NOMO-1 treated with dmso at 0.1 percent for 144 hours (cell line): Measurements from ENCODE around the gene APBA3.

ENCODE experiments used
- DNase-seq: peaks from one replicate; lab custom pipeline; 2025; ENCODE audit not compliant: unreplicated experiment; lab: John Stamatoyannopoulos, UW

Gene APBA3, protein sequence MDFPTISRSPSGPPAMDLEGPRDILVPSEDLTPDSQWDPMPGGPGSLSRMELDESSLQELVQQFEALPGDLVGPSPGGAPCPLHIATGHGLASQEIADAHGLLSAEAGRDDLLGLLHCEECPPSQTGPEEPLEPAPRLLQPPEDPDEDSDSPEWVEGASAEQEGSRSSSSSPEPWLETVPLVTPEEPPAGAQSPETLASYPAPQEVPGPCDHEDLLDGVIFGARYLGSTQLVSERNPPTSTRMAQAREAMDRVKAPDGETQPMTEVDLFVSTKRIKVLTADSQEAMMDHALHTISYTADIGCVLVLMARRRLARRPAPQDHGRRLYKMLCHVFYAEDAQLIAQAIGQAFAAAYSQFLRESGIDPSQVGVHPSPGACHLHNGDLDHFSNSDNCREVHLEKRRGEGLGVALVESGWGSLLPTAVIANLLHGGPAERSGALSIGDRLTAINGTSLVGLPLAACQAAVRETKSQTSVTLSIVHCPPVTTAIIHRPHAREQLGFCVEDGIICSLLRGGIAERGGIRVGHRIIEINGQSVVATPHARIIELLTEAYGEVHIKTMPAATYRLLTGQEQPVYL

DNA sequence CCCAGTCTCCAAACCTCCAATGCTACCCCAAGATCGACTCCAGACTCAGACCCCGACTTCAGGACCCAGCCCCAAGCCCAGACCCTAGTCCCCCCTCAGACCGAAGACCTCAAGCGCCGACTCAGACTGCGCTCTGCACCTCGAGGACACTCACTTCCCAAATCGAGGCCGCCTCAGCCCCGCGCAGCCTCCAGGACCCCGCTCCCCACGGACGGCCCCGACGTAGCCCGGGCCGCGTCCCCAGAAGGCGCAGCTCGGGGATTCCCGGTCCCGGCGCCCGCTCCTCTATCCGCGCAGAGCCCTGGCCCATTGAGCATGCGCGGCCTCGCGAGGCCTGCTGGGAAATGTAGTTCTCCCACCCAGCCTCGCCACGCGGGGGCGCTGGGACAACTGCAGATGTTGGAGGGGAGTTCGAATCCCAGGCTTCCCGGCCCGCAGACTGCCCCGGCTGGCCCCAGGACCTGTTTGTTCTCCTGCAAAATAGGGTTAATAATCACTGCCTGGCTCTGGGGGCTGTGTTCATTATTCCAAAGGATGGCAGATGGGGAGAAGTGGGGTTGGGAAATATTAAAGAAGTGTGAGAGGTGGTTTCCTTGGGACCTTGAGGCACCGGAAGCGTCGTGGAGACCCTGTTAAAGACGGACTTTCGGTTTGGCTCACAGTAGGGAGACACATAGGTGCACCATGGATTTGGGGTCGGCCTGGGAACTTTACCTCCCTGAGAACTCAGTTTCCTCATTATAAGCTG lies at the start of gene APBA3:
APBA3 (minus strand) TSS at position 311 of the 748 bp plus-strand sequence. CDS start 1,428 bp downstream, outside the sequence.
- DNase-seq, result peak; percentile 68

DNA sequence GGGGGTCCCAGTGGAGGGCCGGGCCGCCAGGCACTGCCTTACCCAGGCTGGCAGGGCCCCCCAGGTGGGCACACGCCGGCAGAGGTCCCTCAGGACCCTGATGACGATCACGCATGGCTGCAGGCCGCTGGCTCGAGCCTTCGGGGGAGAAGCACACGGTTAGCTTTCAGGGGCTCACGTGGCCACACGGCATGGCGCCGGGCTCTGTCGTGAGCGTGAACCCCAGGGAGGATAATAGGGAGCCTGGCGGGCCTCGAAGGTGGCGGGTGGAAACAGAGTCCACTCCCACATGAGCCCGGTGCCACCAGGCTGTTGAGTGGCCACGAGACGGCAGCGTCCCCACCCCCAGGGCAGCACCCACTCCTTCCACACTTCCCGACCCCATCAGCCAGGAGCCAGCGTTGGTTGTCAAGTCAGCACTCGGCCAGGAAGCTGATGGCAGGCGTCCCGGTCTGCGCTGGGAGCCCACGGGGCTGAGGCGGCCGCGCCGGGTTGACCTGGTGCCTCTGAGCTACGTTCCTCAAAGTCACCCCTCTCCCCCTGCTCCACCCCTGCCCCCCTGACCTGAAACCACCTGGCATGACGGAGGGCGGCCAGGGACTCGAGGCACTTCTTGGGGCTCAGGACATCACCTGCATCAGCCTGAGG lies 49.3 kb upstream of the APBA3 start:
- DNase-seq, result no peak

DNA sequence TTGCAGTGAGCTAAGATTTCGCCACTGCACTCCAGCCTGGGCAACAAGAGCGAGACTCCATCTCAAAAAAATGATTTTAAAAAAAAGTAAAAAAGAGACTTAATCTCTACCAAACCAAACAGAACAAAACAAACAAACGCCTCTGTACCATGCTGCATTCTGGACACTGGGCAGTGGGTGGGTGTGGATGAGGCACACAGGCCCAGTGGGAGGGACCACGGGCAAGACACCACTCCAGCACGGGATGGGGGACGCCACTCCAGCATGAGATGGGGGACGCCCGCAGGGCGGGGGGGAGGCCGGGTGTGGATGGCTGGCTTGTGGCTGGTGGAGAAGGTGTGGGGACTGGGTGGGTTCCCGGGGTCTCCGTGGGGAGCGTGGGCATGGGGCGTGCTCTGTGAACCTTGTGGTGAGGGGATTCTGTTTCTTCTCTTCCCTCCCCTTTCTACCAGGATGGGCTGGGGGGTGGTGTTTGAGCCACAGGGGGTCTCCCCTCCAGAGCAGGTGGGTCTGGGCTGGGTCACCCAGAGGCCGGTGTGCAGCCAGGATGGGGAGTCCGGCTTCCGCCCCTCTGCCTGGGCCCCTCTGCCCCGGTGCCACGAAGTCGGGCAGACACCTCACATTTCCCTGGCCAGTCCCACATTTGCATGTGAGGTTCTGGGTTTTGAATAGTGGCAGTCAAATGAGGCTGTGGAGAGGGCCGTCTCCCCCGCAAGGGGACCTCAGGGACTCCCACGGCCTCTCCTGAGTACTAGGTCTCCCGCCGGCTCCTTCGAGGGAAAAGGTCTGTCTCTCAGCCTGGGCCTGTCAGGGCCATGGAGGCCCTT lies 48.6 kb upstream of the APBA3 start:
- DNase-seq, result no peak

DNA sequence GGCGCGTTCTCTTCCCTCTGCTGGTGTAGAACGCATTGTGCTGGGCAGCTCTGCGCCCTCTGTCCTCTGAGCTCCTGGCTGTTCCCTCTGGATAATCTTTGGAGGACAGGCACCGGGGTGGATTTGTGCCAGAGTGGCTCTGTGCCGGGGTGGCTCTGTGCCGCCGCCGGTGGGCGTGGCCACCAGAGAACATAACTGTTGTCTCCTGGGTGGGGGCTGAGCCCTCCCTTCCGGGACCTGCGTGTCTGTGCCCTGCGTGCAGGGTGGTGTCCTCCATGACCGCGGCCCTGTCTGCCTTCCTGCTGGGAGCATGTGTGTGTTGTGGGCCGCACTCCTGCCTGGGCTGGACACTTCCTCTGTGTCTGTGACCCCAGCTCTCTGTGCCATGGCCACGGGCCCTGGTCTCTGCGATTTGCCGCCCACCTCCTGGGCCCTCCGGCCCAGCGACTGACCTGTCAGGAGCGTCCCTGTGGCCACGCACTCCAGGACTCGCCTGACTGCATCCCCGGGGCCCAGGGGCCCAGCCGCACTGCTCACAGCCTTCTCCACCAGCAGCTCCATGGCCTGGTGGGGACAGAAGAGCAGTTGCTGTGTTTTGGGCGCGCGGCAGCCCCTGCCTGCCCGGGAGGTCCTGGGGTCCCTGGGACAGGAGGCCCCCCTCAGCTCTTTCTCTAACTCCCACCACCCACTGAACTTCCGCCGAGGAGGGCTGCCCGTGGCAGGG lies 47.1 kb upstream of the APBA3 start:
- DNase-seq, result no peak

DNA sequence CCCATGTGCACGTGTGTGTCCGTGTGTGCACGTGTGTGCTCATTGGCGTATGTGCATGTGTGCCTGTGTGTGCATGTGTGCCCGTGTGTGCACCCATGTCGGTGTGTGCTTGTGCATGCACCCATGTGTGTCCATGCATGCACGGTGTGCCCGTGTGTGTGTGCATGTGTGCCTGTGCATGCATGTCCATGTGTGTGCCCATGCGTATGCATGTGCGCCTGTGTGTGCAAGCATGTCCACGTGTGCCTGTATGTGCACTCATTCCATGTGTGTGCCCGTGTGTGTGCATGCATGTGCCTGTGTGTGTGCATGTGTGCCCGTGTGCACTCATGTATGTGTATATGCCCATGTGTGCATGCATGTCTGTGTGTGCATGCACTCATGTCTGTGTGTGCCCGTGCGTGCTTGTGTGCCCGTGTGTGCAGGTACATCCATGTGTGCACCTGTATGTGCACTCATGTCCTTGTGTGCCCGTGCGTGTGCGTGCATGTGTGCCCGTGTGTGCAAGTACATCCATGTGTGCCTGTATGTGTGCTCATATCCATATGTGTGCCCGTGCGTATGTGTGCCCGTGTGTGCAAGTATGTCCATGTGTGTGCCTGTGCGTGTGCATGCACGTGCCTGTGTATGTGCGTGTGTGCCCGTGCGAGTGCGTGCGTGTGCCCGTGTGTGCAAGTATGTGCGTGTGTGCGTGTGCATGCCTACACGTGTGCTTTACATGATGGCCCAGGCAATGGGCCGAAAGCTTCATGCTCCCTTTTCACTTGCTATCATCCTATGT lies 46.3 kb upstream of the APBA3 start:
- DNase-seq, result no peak

DNA sequence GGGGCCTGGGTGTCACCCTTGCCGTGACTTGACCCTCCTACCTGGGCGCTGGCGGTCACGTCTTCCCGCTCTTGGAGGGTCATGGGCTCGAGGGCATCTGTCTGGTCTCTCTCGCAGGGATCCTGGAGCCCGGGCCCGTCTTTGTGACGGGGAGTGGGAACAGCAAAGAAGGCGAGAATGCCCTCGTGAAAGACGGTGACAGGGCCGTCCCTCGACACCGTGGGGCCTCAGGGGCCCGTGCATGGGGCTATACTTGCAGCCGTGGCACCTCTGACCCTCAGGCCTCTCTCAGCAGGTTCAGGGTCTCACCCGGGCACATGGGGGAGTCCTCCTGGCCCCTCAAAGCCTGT lies 45.6 kb upstream of the APBA3 start:
- no peak for DNase-seq

DNA sequence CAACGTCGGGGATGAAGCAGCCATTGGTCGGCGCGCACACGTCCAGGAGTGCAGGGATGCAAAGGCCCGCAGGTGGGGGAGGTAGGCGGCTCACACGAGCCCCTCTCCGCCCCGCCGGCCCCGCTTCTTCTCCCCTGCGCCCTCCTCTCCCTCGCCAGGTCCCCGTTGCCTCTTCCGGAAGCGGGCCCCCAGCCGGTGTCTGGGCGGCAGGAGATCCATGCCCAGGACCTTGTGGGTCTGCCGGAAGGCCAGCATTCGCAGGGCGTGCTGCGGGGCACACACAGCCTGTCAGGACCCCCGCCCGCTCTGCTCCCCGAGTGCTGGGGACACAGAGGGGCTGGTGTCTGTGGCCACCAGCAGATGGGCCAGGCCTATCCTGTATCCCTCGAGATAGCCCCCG lies 44.4 kb upstream of the APBA3 start:
- DNase-seq, result no peak

DNA sequence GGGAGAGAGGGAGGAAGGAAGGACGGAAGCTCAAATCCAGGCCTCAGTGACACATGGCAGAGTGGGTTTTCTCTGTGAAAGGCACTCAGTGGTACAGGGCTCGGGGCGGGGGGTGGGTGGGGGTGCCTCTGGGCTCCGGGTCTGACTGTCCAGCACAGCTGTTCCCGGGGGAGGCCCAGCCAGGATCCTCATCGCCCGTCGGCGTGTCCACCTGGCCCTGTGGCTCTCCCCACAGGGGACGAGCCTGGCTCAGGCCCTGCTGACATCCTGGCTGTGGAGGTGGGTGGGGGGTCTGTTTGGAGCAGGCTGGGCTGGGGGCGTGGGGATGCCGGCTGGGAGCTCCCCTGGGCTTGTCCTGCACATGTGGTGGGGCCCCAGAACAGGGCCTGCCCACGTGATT lies 42.9 kb upstream of the APBA3 start:
- no peak for DNase-seq

DNA sequence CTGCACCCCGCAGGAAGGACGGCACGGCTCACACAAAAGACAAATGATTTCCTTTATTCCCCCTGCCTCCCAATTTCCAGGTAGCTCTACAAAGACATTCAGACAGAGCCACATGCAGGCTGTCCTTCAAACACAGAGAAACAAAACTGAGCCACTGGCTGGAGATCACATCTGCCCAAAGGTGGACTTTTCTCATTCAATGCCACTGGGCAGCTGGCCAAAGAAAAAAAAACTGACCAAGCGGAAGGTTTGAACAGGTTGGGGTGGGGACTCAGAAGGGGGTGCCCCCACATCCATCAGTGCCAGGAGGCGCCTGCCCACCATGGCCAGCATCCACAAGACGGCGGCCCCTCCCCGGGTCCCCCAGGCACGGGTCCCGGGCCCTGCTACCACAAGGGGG lies 42.5 kb upstream of the APBA3 start:
- DNase-seq, result no peak

DNA sequence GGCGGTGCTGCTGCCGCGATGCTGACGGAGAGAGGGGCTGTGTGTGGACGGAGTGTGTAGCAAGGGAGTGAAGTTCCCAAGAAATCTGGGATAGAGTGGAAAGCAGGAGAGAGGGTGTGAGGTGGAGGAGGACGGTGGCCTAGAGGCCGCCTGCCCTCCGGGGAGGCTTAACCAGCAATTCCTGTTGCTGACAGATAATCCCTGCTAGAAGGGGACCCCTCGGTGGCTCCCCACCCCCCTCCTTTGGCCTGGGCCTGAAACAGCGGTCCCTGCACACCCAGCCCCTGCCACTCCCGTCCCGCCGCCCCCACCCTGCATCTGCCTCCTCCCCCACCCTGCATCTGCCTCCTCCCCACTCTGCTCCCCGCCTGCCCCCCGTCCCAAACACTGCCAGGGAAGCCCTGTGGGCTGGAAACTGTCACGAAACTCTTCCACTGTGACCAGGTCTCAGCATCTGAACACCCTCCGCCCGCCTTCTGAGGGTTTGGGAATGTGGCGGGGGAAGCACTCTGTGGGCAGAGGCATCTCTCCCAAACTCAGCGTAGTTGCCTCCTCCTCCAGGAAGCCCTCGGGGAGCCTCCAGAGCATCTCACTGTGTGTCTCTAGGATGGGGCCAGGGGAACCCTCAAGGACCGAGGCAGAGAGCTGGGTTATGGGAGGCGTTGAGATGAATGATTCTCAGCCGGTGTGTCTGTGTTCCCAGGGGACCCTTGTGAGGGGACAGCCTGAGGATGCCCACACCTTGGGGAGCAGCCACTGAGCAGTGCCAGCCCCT lies 41.8 kb upstream of the APBA3 start:
- DNase-seq, result no peak

DNA sequence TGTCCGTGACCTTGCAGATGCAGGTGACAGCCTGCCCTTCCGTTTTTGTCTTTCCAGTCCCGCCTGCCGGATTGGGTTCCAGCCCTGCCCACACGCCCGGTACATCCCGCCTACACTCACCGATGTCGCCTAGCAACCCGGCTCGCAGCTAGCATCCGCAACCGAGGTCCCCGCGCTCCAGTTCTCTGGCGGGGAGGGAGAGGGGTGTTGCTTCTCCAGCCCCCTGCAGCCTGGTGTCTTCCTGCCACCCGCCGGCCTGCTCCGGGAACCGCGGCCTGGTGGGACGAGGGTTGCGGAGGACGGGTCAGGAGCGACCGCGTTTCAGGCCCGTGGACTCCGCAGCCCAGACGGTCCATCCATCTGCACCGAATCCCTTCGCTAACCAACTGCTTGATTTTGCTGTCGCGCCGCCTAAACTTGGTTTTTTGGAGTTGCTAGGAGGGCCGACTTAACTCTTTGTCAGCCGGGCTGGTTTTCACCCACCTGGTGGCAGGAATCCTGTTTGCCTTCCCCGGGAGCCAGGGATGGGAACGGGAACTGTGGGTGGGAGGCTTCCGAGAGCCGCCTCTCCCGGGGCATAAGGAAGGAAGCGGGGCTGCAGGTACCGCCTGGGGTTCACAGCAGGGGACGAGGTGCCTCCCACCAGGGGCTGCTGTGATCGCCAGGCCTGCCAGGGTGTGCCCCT lies 40.1 kb upstream of the APBA3 start:
- DNase-seq, result no peak

DNA sequence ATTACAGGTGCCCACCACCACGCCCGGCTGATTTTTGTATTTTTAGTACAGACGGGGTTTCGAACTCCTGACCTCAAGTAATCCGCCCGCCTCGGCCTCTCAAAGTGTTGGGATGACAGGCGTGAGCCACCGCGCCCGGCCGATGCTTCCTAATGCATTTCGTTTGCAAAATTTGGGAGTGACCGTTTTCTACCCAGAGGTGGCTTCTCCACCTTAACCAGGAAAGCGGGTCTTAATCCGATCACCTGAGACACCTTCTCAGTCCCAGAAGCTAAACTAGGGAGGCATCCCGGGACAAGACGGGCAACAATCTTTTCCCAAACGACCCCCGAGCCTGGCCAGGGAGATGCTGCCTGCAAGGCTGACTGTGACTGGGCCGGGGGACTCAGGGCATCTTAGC lies 39.5 kb upstream of the APBA3 start:
- no peak for DNase-seq

DNA sequence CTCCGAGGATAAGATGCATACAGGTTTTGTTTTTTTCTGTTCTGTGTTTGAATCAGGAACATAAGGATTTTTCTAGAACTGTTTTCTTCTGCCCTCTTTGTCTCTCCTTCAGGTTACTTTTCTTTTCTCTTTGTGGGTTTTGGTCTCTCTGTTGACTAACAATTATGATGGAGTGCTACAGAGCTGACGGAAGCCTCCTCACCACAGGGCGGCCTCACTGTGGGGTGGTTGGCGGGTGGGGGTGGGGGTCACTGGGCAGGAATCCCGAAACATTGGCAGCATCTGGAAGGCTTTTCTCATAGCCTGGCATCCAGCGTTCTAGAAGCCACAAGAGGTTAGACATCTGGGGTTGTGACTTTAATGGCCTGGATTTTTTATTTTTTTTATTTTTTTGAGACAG lies 36.6 kb upstream of the APBA3 start:
- DNase-seq, result no peak

DNA sequence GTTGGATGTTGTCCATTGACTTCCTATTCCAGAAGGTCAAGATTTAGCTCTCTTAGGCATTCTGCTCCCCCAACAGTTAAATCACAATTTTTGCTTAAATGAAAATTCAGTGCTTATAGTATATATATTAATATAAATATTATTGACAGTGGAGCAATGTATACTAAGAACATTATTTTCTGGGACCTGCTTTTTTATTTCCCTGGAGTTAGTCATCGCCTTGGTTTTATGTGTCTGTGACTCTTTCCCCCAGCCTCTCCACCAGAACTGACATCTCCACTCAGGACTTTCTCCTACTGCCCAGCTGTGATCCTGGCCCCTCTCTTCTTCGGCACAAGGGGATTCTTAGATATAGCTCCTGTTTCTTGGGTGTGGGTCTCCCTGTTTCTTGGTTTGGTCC lies 34.9 kb upstream of the APBA3 start:
- no peak for DNase-seq

DNA sequence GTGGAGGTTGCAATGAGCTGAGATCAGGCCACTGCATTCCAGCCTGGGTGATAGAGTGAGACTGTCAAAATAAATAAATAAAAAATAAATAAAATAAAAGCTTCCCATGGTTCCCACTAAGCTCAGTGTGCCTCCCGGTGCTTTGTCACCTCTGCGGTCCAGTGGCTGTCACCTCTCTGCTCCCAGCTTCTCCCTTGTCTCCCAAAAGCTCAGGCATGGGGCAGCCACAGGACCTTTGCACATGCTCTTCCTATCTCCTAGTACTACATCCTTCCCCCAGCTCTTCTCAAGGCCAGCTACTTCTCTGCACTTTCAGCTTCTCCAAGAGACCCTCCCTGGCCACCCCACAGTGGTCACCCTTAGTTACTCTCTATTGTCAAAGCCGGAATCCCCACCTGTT lies 32.3 kb upstream of the APBA3 start:
- DNase-seq, result no peak

DNA sequence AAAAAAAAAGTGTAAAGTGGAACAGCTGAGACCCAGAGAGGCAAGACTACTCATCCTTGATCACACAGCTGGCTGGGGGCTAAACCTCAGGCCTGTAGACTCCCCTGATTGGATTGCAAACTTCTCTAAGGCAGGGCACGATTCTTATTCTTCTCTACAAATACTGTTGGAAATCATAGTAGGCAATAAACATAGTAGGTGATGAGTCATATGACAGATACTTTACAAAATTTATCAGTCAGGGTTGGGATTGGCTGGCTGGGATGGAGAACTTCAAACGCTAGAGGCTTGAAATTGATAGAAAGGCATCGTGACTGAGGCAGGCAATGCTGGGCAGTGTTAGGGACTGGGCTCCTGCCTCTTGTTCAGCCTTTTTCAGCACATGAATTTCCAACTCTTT lies 30.6 kb upstream of the APBA3 start:
- no peak for DNase-seq

DNA sequence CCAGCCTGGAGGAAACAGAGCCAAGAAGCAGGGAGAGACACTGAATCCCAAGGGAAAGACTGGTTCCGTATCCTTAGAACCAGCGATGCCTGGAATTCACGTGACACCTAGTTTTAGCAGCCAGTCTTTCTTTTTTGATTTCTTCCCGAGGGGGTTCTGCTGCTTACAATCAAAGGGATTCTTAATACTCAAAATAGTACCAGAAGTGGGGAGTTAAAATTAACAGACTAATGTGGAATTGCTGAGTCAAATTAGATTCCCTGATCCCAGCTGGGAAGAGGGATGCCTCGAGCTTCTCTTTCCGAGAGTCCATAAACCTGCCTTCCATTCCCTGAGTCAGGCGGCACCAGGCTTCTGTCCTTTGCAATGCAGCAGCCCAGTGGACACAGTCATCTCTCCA lies 29.4 kb upstream of the APBA3 start:
- no peak for DNase-seq

DNA sequence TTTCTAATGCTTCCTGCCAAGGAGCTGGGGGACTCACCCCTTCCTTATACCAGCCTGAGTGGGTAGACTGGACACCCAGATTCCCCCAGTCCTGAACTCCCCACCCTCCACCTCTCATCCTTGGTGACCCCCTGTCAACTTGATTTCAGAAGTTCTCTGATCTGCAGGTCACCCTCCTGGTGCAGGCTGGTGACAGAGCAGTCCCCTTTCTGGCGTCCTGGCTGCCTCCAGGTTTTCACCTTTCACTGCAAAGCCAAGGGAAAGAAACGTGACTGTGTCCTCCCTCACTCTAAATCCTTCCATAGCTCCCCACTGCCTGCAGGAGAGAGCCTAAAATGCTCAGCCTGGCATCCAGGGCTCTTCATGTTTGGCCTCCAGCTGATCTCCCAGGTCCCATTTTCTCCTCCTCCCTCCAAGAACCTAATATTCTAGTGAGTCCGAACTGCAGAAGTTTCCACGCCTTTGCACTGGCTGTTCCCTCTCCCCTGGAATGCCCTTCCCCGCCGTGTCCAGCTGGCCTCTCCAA lies 28.8 kb upstream of the APBA3 start:
- no peak for DNase-seq
